Uterus (tissue), 4 donors: Measurements from ENCODE around the gene C3orf80. TPM values are rescaled to one million over a fixed set of nuclear protein-coding genes. Genes with fewer than 3 reads are reported as not detected.

Experiments
- DNase-seq, 2 donors: peaks; one replicate each; pipeline ENCODE4 v3.0.0-alpha.2; 2019 to 2020
- H3K27ac ChIP-seq, 2 donors: fragments of 200-600 bp; sonication (generic); 1 replicate in 1 of 2; 2 replicates in 1 of 2; pipeline ENCODE4 v1.5.1; 2016 to 2018
- H3K27me3 ChIP-seq, 2 donors: fragments of 200-600 bp; sonication (generic); one replicate each; pipeline ENCODE4 v1.5.1; 2018 to 2019; ENCODE audit warnings: control low read depth in 1 of 2
- H3K36me3 ChIP-seq, 2 donors: fragments of 200-600 bp; sonication (generic); one replicate each; pipeline ENCODE4 v1.5.1; 2019; ENCODE audit warnings: control low read depth in 1 of 2
- H3K4me1 ChIP-seq, 2 donors: fragments of 200-600 bp; sonication (generic); one replicate each; pipeline ENCODE4 v1.5.1; 2018 to 2019; ENCODE audit warnings: control low read depth in 1 of 2
- H3K4me3 ChIP-seq, 2 donors: fragments of 200-600 bp; sonication (generic); 1 replicate in 1 of 2; 2 replicates in 1 of 2; pipeline ENCODE4 v1.5.1; 2018 to 2019; ENCODE audit warnings: mild to moderate bottlenecking in 1 of 2
- H3K9me3 ChIP-seq, 2 donors: fragments of 200-600 bp; sonication (generic); one replicate each; pipeline ENCODE4 v1.5.1; 2019; ENCODE audit warnings: control low read depth in 1 of 2
- POLR2A ChIP-seq, 2 donors: fragments of 450-650 bp; IDR thresholded peaks; one replicate each; pipeline ENCODE4 v1.6.1; 2016; ENCODE audit warnings: antibody characterized with exemption in 2 of 2, mild to moderate bottlenecking in 1 of 2, moderate library complexity in 1 of 2
- intact Hi-C: fragments of 100-400 bp; cut with DNase I; formaldehyde crosslinking; loops from one replicate; pipeline ENCODE4 v1.15.1; 2023; ENCODE audit warnings: low total_unique reads
- total RNA-seq, 4 donors: library from RNA; depleted of rRNA in 3 of 4; stranded (reverse); fragments of >200 nt in 3 of 4; gene quantifications; one replicate each; pipeline versions ENCODE4 v1.1.0 to v1.2.4, GENCODE V29; 2014 to 2023
- TF ChIP-seq, protein P1 (sequence below), 4 experiments: fragments of 200-600 bp in 2 of 4; fragments of 450-650 bp in 2 of 4; sonication (generic) in 2 of 4; IDR thresholded peaks; one replicate each; pipeline ENCODE4 v1.5.1; 2016 to 2019; ENCODE audit warnings: antibody characterized with exemption in 4 of 4, mild to moderate bottlenecking in 2 of 4, moderate library complexity in 1 of 4
- donor health status: DM: yes; HTN: yes; CAD: no.

The C3orf80 gene
- total RNA-seq, 4 donors from 2014 or later = 1.2 TPM; not detected in 3

DNA sequence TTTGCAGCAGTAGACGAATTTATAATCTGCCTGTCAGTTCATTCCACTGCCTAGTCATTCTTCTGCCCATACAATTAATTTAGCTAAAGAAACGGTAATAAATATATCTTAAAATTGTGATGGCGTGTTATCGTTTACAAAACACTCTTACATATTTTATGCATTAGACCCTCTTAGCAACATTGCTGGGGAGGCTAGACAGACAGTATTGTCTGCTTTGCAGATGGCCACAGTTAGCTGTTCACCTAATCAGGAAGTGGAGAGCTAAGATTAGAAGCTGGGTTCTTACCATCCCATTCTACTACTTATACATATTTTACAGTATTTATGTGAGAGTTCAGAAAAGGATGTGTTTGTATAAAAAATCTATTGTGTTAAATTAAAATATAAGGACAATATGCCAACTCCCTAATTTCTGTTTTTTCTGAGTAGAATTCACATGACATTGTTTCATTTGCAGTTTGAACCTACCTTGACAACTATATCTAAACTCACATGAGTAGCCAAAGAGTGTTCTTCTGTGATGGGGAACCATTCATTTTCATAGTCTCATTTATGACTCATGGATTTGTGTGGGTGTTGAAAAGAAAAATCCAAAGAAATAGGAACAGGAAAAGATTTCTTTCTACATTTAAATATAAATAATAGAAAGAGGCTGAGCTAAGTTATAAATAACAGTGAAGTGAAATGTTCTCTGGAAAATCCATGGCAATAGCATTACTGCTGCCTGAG is 41.7 kb upstream of the C3orf80 start:
- TF ChIP-seq POLR2A (IDR thresholded peaks at IDR 0.05) = no peak
- TF ChIP-seq, protein P1, sequence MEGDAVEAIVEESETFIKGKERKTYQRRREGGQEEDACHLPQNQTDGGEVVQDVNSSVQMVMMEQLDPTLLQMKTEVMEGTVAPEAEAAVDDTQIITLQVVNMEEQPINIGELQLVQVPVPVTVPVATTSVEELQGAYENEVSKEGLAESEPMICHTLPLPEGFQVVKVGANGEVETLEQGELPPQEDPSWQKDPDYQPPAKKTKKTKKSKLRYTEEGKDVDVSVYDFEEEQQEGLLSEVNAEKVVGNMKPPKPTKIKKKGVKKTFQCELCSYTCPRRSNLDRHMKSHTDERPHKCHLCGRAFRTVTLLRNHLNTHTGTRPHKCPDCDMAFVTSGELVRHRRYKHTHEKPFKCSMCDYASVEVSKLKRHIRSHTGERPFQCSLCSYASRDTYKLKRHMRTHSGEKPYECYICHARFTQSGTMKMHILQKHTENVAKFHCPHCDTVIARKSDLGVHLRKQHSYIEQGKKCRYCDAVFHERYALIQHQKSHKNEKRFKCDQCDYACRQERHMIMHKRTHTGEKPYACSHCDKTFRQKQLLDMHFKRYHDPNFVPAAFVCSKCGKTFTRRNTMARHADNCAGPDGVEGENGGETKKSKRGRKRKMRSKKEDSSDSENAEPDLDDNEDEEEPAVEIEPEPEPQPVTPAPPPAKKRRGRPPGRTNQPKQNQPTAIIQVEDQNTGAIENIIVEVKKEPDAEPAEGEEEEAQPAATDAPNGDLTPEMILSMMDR (IDR thresholded peaks at IDR 0.05) = no peak
- Histone ChIP-seq H3K27me3 (peaks cover 0 to 5% of the 10 kb centered on the region in 2 donors), H3K27ac (no peak overlapping the region), H3K9me3 (no peaks in the 10 kb centered on the region), H3K36me3 (no peaks in the 10 kb centered on the region), H3K4me3 (no peak overlapping the region), H3K4me1 (peaks cover 0 to 5% of the 10 kb centered on the region in 2 donors)
- intact Hi-C loops = no loop called here
- no peak for DNase-seq

DNA sequence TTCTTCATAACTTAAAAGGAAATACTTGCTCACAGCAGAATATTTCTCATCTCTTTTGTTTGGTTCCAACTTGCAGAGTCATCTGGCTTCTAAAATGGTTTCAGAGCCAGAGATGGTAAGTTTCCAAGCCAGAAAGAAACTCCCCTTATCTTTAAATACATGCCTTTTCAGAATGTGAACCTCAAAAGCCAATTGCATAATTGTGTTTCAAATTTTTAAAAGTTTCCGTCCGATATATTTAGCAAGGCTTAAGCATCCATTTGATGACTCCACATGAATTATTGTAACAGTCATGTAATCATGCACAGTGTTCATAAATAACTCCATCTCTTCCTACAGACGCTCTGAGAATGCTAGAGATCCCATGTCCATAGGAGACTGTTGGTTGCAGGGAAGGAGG is 40.6 kb upstream of the C3orf80 start:
- no peak for DNase-seq
- H3K27ac ChIP-seq = no peak overlapping the region
- intact Hi-C loops = no loop called here

DNA sequence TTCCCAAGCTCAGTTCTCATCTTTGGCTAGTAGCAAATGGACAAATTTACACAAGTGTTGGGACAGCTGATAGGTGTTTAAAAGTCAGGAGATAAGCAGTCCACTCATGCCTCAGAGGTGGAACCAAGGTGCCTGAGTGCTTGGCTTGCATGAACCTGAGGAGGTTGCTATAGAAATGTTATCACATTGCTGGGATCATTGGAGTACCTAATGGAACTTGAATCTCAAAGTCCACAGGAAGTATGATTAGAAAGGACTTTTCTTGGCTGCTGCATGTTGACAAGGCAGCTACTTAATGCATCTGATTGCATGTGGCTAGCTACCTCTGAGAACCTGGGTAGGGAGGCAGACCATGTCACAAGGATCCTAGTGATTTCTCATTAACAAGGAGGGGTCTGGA is 39.5 kb upstream of the C3orf80 start:
- TF ChIP-seq, protein P1 (IDR thresholded peaks at IDR 0.05) = no peak
- Histone ChIP-seq H3K4me1 (peaks cover 0 to 5% of the 10 kb centered on the region in 2 donors), H3K27me3 (peaks cover 0 to 5% of the 10 kb centered on the region in 2 donors), H3K36me3 (no peaks in the 10 kb centered on the region), H3K4me3 (no peak overlapping the region), H3K9me3 (no peaks in the 10 kb centered on the region), H3K27ac (no peak overlapping the region)
- intact Hi-C loops = no loop called here
- no peak for DNase-seq

More for the DNA sequence above, 40.6 kb upstream of the C3orf80 start:
- peaks cover 0 to 5% of the 10 kb centered on the region in 2 donors for H3K4me1 ChIP-seq
- TF ChIP-seq POLR2A (IDR thresholded peaks at IDR 0.05) = no peak
- TF ChIP-seq, protein P1 (IDR thresholded peaks at IDR 0.05) = no peak
- no peaks in the 10 kb centered on the region for H3K36me3 ChIP-seq
- H3K27me3 ChIP-seq = peaks cover 0 to 5% of the 10 kb centered on the region in 2 donors
- H3K4me3 ChIP-seq = no peak overlapping the region
- no peaks in the 10 kb centered on the region for H3K9me3 ChIP-seq

DNA sequence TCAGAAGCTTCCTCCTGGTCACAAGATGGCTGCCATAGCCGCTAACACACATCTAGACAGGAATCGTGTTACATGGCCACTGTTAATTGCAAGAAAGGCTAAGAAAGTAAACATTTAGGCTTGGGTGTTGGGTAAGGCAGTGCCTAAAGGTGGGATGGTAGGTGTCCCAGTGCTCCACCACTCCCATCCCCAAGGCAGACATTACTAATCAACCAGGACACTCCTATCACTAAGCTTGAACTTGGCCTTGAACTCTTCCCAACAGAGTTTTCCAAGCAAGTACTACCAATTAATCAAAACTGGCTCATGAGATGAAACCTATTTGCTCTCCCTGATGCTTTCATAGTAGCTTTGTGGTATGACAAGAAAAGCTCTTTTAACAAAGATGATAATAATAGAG is 37.9 kb upstream of the C3orf80 start:
- H3K4me1 ChIP-seq = peaks cover 0 to 5% of the 10 kb centered on the region in 2 donors
- no peaks in the 10 kb centered on the region for H3K9me3 ChIP-seq
- H3K27me3 ChIP-seq = no peaks in the 10 kb centered on the region
- no peak for TF ChIP-seq POLR2A (IDR thresholded peaks at IDR 0.05)
- TF ChIP-seq, protein P1 (IDR thresholded peaks at IDR 0.05) = no peak
- H3K4me3 ChIP-seq = no peak overlapping the region
- intact Hi-C loops = no loop called here
- no peak for DNase-seq
- H3K36me3 ChIP-seq = no peaks in the 10 kb centered on the region
- H3K27ac ChIP-seq = no peak overlapping the region

DNA sequence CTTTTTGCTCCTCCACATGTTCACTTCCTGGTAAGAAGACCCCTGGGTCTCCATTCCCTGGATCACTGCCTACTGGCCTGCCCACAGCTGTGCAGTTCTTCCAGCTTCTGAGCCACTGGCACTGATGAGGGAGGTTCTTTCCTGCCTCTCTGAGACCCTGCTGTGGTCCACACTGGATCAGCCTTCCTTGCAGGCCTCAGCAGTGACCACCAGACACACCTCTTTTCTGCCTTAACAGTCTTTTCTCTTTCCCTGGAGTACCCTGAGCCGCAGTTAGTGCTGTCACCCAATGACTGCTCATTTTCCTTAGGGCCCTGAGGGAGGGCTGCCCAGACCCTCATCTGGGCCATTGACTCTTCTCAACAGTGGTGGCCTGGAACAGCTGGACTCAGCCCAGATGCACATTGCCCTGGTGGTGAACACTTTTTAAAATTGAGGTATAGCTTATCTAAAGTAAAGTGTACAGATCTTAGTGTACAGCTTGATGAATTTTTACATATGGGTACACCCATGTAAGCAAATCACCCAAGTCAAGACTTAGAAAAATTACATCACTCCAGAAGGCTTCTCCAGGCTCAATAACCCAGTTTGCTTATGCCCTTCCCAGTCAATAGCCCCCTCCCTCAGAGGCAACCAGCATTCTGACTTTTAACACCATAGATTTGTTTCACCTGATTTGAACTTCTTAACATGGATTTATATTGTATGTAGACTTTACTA is 32.8 kb upstream of the C3orf80 start:
- H3K27me3 ChIP-seq = no peaks in the 10 kb centered on the region
- TF ChIP-seq, protein P1 (IDR thresholded peaks at IDR 0.05) = no peak
- intact Hi-C loops = no loop called here

More for the DNA sequence above, 32.8 kb upstream of the C3orf80 start:
- no peak overlapping the region for H3K4me3 ChIP-seq
- no peaks in the 10 kb centered on the region for H3K9me3 ChIP-seq
- no peak overlapping the region for H3K27ac ChIP-seq
- DNase-seq = no peak
- no peaks in the 10 kb centered on the region for H3K36me3 ChIP-seq
- no peaks in the 10 kb centered on the region for H3K4me1 ChIP-seq
